Activated naive CD4-positive, alpha-beta T cell treated with anti-CD3 and anti-CD28 coated beads, Interleukin-2, amount 50 U/mL, for 16 hours (primary cell): Measurements from ENCODE around the gene PMS1.
"Not testable (repeated sequence)": the region's sequence is repeated elsewhere in the genome, so short reads cannot be mapped to it uniquely, and the experiment has no call there.

Experiments
- DNase-seq: peaks from one replicate; pipeline ENCODE4 v3.0.0-alpha.2; 2020

PMS1 gene

DNA sequence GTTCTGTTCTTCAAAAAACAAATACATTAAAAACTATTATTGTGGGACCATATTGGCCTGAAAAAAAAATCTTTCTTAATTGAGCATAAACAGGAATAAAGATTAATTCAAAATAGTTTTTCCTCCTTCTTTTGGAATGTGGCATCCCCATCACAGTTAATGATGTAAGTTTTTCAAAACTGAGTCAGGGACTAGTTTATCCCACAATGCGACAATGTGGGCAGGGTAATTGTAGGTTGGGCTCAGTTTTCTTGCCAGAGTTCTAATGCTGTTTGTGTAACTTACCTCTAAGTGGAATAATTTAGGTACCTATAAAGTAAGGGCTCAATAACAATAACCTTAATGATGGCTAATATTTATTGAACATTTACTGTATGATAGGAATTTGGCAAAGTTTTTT, 82.0 kb downstream of the PMS1 start:
- DNase-seq = no peak

DNA sequence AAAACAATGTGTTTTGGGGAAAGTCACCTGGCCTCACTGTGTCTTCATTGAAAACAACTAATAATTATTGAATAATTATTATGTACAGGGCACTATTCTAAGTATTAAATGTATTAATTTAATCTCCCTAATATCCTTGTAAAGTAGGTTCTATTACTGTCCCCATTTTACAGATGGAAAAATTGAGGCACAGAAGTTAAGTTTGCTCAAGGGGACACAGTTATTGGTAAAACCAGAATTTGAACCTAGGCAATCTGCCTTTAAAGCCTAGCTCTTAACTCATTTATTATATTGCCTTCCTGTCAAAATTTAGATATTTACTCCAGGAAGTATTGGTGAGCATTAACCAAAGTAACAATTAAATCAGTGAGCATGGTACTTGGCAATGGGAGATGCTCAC, 84.6 kb downstream of the PMS1 start:
- DNase-seq = no peak

DNA sequence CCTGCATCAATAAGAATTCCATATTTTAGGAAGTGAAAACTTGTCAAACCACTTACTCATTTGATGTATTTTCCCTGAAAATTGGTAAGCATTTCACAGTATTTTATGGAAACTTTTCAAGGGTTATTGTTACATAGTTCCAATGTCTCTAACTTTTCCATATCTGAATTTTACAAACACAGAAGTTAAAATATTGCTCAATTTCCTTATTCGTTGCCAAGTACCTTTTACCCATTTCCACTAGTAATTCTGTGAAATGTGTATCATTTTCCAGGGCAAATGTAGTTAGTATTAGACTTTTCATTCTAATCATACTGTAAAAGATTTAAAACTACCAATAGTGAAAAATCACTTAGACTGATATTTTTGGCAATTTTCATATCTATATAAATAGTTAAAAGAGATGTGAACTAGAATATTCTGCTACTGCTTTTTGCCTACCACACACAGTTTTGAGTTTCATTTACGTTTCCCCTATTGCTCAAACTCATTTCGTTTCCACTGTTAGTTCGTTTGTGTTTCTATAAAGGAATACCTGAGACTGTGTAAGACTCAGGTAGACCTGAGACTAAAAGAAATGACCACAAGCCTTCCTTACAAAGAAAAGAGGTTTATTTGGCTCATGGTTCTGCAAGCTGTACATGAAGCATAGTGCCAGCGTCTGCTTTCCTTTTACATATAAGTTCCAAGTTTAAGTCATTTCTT, 86.3 kb downstream of the PMS1 start:
- DNase-seq = no peak

DNA sequence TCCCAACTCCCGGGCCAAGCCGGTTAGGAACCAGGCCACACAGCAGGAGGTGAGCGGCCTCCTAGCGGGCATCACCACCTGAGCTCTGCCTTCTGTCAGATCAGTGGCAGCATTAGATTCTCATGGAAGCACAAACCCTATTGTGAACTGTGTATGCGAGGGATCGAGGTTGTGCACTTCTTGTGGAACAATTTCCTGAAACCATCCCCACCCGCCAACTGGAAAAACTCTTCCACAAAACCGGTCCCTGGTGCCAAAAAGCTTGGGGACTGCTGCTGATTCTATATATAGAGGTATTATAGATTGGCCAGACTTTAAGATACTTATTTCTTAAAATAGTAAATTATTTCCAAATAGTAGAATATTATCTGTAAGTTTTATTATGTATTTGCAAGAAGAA, 89.4 kb downstream of the PMS1 start:
- no peak for DNase-seq

DNA sequence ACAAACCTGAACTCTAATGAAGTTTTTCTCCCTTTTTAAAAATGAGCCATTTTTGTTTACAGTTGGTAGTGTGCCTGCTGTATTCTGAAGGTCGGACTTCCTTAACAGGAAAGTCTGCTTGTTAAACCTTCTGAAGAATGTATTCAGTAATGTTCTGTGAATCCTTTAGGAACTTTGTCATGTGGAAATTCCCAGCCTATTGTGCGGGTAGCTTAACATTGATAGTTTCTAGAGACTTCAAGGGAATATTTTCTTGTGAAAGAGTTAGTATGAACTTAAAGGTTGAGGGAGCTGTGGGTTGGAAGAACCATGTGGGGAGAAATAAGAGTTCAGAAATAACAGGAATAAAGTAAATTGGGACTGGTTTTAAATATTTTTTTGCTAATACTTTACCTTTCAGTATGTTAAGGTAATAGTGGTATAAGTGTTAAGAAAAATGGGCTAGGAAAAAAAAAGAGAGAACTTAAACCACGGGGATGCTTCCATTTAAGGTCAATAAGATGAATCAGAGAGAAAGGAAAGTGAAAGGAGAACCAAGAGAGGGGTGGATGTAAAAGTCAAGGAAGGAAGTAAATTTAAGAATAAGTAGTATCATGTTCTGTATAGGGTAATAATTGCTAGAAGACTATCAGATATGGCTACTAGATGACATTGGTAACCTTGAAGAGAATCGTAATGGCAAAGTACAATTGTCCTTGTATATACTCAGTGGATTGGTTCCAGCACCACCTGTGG, 90.5 kb downstream of the PMS1 start:
- DNase-seq = no peak

DNA sequence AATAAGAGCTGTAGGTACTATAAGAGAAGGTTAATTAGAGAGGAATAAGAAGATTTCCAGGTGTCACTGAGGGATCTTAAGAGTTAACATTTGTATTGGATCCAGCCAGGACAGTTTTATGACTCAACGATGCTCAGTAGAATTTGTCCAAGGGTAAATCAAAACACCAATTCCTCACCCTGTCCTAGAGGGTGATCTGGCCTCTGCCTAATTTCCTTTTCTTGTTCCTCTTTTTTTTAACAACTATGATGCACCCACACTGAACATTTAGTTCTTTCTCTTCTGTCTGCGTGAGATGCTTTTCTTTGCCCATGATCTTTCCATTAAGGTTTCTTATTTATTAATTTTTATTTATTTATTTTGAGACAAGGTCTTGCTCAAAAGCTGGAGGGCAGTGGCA, 92.0 kb downstream of the PMS1 start:
- no peak for DNase-seq

DNA sequence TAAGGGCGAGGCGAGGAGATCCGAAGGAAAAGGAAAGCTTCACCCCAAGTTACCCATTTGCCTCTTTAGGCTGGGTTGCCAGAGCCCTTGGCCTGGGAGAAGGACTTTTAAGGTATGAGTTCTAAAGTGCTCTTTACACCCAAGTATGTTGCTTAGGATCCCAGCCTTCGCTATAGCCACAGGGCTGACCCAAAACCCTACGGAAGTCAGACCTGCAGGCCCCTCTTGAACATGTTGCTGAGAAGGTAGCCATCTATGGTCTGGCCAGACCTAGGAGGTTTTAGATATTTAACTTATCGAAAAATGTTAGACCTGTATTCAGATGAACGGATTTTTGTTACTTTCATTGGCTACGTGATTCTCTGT, 95.4 kb downstream of the PMS1 start:
- no peak for DNase-seq

DNA sequence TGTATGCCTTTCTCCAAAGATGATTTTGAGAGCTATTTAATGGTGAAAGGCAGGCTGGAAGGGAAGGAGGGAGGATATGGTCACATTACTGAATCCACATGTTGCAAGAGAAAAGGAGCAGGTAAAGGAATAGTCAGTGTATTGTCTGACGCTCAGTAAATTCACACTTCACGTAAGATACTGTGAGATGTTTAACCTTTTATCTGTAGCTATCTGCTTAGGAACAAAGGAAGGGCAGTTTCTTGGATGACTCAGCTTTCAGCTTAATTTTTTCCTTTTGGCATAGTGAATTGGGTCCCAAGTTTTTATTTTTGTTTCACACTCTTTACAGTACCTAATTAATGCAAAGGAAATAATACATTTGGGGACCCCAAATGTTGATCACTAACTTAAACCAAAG, 96.2 kb downstream of the PMS1 start:
- no peak for DNase-seq

DNA sequence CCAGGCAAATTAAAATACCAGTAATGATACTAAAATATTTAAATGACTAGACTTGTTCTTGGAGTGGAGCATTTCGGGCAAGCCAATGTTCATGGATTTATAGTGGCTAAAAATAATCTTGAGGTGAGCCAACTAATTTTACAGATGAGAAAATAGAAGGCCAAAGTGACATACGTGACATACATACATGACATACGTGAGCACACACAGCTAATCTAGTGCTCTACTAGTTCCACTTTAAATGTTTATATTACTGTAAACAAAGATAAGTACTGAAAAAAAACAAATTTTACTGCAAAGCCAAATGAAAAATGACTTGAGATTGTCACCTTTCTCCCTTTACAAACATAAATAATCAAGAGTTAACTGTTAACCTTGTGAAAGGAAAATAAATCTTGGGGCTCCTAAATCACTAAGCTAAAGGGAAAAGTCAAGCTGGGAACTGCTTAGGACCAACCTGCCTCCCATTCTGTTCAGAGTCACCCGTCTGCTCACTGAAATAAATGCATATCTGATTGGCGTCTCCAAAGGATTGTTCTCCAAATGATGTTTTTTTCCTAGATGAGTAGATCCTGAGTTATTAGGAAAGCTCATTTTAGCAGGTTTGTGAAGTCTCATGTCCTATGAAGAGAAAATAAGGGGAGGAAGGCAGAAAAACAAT, 96.7 kb downstream of the PMS1 start:
- DNase-seq = no peak

DNA sequence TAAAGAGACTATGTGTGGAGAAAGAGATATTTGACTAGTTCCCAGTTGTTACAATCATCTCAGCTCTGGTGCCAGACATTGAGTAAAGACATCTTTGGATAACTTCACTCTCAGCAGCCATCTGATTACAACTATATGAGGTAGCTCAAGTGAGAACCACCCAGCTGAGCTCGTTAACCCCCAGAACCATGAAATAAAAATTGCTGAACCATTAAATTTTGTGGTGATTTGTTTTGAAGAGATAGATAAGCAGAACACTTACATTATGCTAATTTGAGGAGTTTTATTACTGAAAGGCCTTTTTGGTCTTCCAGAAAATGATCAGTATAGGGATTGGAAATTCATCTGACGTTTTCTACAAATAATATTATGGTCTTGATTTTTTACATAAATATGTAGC, 101.1 kb downstream of the PMS1 start:
- DNase-seq = no peak

DNA sequence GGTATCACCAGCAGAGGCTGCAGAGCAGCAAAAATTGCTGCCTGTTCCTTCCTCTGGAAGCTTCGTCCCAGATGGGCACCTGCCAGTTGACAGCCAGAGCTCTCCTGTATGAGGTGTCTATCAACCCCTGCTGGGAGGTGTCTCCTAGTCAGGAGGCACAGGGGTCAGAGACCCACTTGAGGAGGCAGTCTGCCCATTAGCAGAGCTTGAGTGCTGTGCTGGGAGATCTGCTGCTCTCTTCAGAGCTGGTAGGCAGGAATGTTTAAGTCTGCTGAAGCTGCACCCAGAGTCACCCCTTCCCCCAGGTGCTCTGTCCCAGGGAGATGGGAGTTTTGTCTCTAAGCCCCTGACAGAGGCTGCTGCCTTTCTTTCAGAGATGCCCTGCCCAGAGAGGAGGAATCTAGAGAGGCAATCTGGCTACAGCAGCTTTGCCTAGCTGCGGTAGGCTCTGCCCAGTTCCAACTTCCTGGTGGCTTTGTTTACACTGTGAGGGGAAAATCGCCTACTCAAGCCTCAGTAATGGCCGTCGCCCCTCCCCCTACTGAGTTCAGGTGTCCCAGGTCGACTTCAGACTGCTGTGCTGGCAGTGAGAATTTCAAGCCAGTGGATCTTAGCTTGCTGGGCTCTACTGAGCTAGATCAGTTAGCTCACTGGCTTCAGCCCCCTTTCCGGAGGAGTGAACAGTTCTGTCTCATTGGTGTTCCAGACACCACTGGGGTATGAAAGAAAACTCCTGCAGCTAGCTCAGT, 108.5 kb downstream of the PMS1 start:
- DNase-seq = not testable (repeated sequence)

DNA sequence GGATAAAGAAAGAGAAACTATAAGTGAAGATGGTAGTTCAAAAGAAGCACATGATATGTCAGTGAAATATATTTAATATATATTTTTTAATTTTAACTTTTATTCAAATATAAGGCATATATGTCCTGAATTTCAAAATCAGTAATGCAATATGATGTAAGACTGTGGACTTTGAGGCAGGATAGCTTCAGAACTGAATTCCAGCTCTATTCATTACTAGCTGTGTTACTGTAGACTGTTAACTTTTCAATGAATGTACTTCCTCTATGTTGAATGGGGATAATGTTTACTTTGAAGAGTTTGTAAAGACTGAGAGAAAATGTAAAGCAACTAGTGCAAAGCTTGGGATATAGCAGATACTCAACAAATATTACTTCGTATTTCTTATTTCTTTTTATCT, 112.6 kb downstream of the PMS1 start:
- no peak for DNase-seq

DNA sequence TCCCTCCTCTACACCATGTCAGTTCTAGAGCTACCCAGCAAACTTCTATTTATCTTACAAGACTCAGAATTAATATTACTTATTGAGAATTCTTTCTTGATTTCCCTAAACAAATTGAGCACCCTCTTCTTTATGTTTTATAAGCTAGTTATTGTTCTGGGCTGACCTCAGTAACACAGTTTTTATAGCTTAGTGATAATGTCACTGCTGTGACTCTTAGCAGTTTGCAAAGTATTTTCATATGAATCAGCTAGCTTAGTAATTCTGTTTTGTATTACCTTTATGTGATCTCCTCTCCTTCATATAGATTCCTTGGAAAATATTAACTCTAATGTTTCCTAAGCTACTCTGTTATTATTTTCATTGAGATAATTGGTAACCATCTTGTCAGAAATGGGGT, 114.9 kb downstream of the PMS1 start:
- DNase-seq = no peak

DNA sequence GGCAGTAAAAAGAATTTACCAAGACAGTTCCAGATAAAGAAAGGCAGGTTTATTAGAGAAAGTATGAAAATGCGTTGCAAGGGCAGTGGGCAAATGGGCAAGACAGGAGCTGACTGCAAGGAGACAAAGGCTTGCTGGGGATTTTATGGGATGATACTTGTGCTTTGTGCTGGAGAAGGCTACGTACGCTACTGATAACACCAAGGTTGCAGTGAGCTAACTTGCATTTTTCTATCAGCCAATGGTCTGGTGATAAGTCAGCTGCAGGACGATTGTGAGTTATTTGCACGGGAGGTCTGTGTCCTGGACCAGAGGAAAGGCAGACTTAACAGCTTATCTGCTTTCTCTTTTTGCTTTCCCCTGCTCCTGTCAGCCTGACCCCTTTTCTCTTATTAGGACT, 116.5 kb downstream of the PMS1 start:
- DNase-seq = no peak

DNA sequence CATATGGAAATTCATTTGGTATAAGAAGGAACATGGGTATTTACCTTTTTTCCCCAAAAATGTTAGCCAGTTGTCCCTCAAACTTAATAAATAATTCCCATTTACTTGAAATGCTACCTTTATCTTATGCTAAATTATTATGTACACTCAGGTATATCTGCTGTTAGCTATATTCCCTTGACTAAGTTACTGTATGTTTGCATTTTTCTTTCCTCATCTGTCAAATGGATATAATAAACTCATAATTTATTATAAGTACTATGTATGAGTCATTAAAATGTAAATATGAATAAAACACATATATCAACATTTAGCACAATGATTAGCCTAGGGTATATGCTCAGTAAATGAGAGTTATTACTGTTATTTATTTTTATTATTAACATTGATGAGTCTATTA, 117.4 kb downstream of the PMS1 start:
- DNase-seq = no peak

DNA sequence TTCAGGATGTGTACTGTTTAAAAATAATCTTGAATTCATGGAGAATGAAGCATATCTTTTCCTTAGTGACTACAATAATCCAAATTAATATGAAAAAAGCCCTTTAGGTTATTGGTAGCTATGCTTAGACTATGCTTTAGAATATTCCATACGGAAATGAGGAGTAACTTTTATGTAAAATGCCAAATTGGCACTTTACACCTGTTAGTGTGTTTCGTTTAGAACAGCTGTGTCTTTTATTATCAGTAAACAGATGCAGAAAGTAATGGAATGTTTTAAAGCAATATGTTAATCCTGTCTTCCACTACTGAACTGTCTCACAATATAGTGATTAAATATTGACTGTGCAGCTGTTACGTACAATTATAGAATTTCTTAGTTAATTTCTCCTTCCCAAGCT, 129.6 kb downstream of the PMS1 start:
- DNase-seq = no peak

DNA sequence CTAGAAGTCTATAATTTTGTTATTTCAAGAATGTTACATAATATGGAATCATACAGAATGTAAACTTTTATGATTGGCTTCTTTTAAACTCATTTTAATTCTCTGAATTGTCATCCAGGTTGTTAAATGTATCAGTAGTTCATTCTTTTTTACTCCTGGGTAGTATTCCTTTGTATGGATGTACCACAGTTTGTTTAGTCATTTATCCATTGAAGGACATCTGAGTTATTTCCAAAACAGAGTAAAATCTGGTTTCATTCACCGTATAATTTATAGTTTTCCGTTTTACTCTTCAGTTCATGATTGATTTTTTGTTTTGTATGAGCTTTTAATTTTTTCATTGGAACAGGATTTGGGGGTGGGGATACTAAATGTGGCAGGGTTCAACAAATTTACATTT, 132.4 kb downstream of the PMS1 start:
- no peak for DNase-seq
